ENCODE data around the gene S100P. TPM values are rescaled to one million over a fixed set of nuclear protein-coding genes. Genes with fewer than 3 reads are reported as not detected.
"Not testable (repeated sequence)": the region's sequence is repeated elsewhere in the genome, so short reads cannot be mapped to it uniquely, and the experiment has no call there.

S100P gene
- 10 to 100 TPM in 2 of 4 donors, 1 to 10 TPM in 2; 4.6 to 14.4 (median 9.7) TPM for polyA plus RNA-seq (ENCODE audit: insufficient read length in 4 of 4)

GRCh38 chr4:6693231-6694176 lies at the start of gene S100P:
Gene S100P (plus strand): TSS chr4:6693878. CDS start chr4:6693933, 55 bp downstream.
- no peak for DNase-seq (ENCODE audit: low read depth in 4 of 4, low spot score in 2 of 4)

GRCh38 chr4:6644792-6645530 lies 48.7 kb upstream of the S100P start:
- no peak for DNase-seq (ENCODE audit: low read depth in 4 of 4, low spot score in 2 of 4)

- DNase-seq (ENCODE audit: low read depth in 4 of 4, low spot score in 2 of 4): no peak
Measured at GRCh38 chr4:6647169-6647568, 46.5 kb upstream of the S100P start.

- DNase-seq (ENCODE audit: low read depth in 4 of 4, low spot score in 2 of 4): no peak
Measured at GRCh38 chr4:6647582-6648230, 46.0 kb upstream of the S100P start.

- no peak for DNase-seq (ENCODE audit: low read depth in 4 of 4, low spot score in 2 of 4)
Measured at GRCh38 chr4:6649216-6649615, 44.5 kb upstream of the S100P start.

GRCh38 chr4:6654211-6654610 lies 39.5 kb upstream of the S100P start:
- not testable (repeated sequence) for DNase-seq (ENCODE audit: low read depth in 4 of 4, low spot score in 2 of 4)

GRCh38 chr4:6655291-6655690 lies 38.4 kb upstream of the S100P start:
- not testable (repeated sequence) for DNase-seq (ENCODE audit: low read depth in 4 of 4, low spot score in 2 of 4)

- no peak for DNase-seq (ENCODE audit: low read depth in 4 of 4, low spot score in 2 of 4)
Measured at GRCh38 chr4:6655924-6656323, 37.8 kb upstream of the S100P start.

- no peak for DNase-seq (ENCODE audit: low read depth in 4 of 4, low spot score in 2 of 4)
Measured at GRCh38 chr4:6657242-6658208, 36.2 kb upstream of the S100P start.

- no peak for DNase-seq (ENCODE audit: low read depth in 4 of 4, low spot score in 2 of 4)
Measured at GRCh38 chr4:6658209-6658595, 35.5 kb upstream of the S100P start.

GRCh38 chr4:6658597-6659075 lies 35.0 kb upstream of the S100P start:
- DNase-seq (ENCODE audit: low read depth in 4 of 4, low spot score in 2 of 4): no peak

- no peak for DNase-seq (ENCODE audit: low read depth in 4 of 4, low spot score in 2 of 4)
Measured at GRCh38 chr4:6659897-6660296, 33.8 kb upstream of the S100P start.

GRCh38 chr4:6660430-6660829 lies 33.2 kb upstream of the S100P start:
- DNase-seq (ENCODE audit: low read depth in 4 of 4, low spot score in 2 of 4): no peak

- no peak for DNase-seq (ENCODE audit: low read depth in 4 of 4, low spot score in 2 of 4)
Measured at GRCh38 chr4:6662591-6662990, 31.1 kb upstream of the S100P start.

- no peak for DNase-seq (ENCODE audit: low read depth in 4 of 4, low spot score in 2 of 4)
Measured at GRCh38 chr4:6663596-6664393, 29.9 kb upstream of the S100P start.

GRCh38 chr4:6665320-6665654 lies 28.4 kb upstream of the S100P start:
- DNase-seq (ENCODE audit: low read depth in 4 of 4, low spot score in 2 of 4): no peak

- no peak for DNase-seq (ENCODE audit: low read depth in 4 of 4, low spot score in 2 of 4)
Measured at GRCh38 chr4:6668391-6668790, 25.3 kb upstream of the S100P start.

- no peak for DNase-seq (ENCODE audit: low read depth in 4 of 4, low spot score in 2 of 4)
Measured at GRCh38 chr4:6671648-6672047, 22.0 kb upstream of the S100P start.

GRCh38 chr4:6672131-6672530 lies 21.5 kb upstream of the S100P start:
- no peak for DNase-seq (ENCODE audit: low read depth in 4 of 4, low spot score in 2 of 4)

All from left renal cortex interstitium (tissue), 4 donors.